CD14-positive monocyte (primary cell): ENCODE measurements around the gene VAMP7. TPM values are rescaled to one million over a fixed set of nuclear protein-coding genes. Genes with fewer than 3 reads are reported as not detected.

ENCODE experiments used
- DNase-seq, 3 donors: peaks; one replicate each; pipeline ENCODE4 v3.0.0-alpha.2; 2011 to 2022
- H2AFZ ChIP-seq: 2 replicates; pipeline ENCODE4 v1.6.0; 2012; ENCODE audit warnings: mild to moderate bottlenecking, low read depth, low read length, inconsistent platforms; ENCODE audit not compliant: insufficient read depth, poor library complexity, severe bottlenecking
- H3K27ac ChIP-seq, 2 donors: 1 replicate in 1 of 2; 2 replicates in 1 of 2; pipeline ENCODE4 v1.5.1; 2012 to 2013; ENCODE audit warnings: low read length in 2 of 2, control low read depth in 1 of 2, inconsistent platforms in 1 of 2, low read depth in 1 of 2, mild to moderate bottlenecking in 1 of 2
- H3K27me3 ChIP-seq, 2 donors: one replicate each; pipeline versions ENCODE4 v1.6.0 to v1.6.1; 2011 to 2013; ENCODE audit warnings: low read length in 2 of 2; ENCODE audit not compliant: control insufficient read depth in 2 of 2, insufficient read depth in 2 of 2
- H3K36me3 ChIP-seq, 2 donors: replicated peaks in 1 of 2; 1 replicate in 1 of 2; 2 replicates in 1 of 2; pipeline versions ENCODE4 v1.5.1 to v1.6.1; 2012 to 2013; ENCODE audit warnings: low read length in 2 of 2, control low read depth in 1 of 2, inconsistent platforms in 1 of 2, mild to moderate bottlenecking in 1 of 2; ENCODE audit not compliant: insufficient read depth in 2 of 2, control insufficient read depth in 1 of 2
- H3K4me1 ChIP-seq, 2 donors: 1 replicate in 1 of 2; 2 replicates in 1 of 2; pipeline versions ENCODE4 v1.5.1 to v1.6.1; 2012 to 2013; ENCODE audit warnings: low read length in 2 of 2, control low read depth in 1 of 2, inconsistent platforms in 1 of 2, mild to moderate bottlenecking in 1 of 2, moderate library complexity in 1 of 2; ENCODE audit not compliant: insufficient read depth in 2 of 2, control insufficient read depth in 1 of 2
- H3K4me2 ChIP-seq: replicated peaks from 2 replicates; pipeline ENCODE3; 2012; ENCODE audit warnings: low read length, moderate library complexity, mild to moderate bottlenecking; ENCODE audit not compliant: poor library complexity, severe bottlenecking; ENCODE audit errors: extremely low read depth
- H3K4me3 ChIP-seq, 3 experiments: fragments of 200-600 bp in 1 of 3; sonication (generic) in 1 of 3; replicated peaks in 1 of 3; 1 replicate in 2 of 3; 2 replicates in 1 of 3; pipeline ENCODE4 v1.5.1; 2011 to 2013; ENCODE audit warnings: low read length in 3 of 3, mild to moderate bottlenecking in 3 of 3, control low read depth in 2 of 3, low read depth in 2 of 3, inconsistent platforms in 1 of 3, moderate library complexity in 1 of 3
- H3K79me2 ChIP-seq: 2 replicates; pipeline ENCODE4 v1.6.0; 2012; ENCODE audit warnings: mild to moderate bottlenecking, control low read depth, inconsistent platforms, low read length, moderate library complexity; ENCODE audit not compliant: insufficient read depth
- H3K9ac ChIP-seq: 2 replicates; pipeline ENCODE4 v1.6.0; 2017; ENCODE audit warnings: low read length, mild to moderate bottlenecking; ENCODE audit not compliant: insufficient read depth, poor library complexity, severe bottlenecking
- H3K9me3 ChIP-seq, 2 donors: replicated peaks in 1 of 2; 1 replicate in 1 of 2; 2 replicates in 1 of 2; pipeline versions ENCODE4 v1.5.1 to v1.6.1; 2012 to 2013; ENCODE audit warnings: low read length in 2 of 2, control low read depth in 1 of 2; ENCODE audit not compliant: control insufficient read depth in 1 of 2, insufficient read depth in 1 of 2
- H4K20me1 ChIP-seq: 2 replicates; pipeline ENCODE4 v1.6.0; 2012; ENCODE audit warnings: mild to moderate bottlenecking, low read length, control low read depth, moderate library complexity; ENCODE audit not compliant: insufficient read depth
- H3K27ac Mint-ChIP-seq, 7 donors: one replicate each; pipeline ENCODE4 v1.8.0; 2020; ENCODE audit warnings: mild to moderate bottlenecking in 7 of 7, mixed read lengths in 7 of 7, moderate library complexity in 6 of 7, inconsistent platforms in 2 of 7
- H3K27me3 Mint-ChIP-seq, 3 donors: one replicate each; pipeline ENCODE4 v1.8.0; 2021 to 2022; ENCODE audit warnings: low read depth in 3 of 3, mild to moderate bottlenecking in 3 of 3, mixed read lengths in 3 of 3, moderate library complexity in 3 of 3, inconsistent platforms in 1 of 3
- H3K36me3 Mint-ChIP-seq, 2 donors: one replicate each; pipeline ENCODE4 v1.8.0; 2020; ENCODE audit warnings: mixed read lengths in 2 of 2, inconsistent platforms in 1 of 2, mild to moderate bottlenecking in 1 of 2
- H3K4me1 Mint-ChIP-seq: one replicate; pipeline ENCODE4 v1.8.0; 2020; ENCODE audit warnings: mild to moderate bottlenecking, mixed read lengths
- H3K4me3 Mint-ChIP-seq, 2 donors: one replicate each; pipeline ENCODE4 v1.8.0; 2020; ENCODE audit warnings: mild to moderate bottlenecking in 2 of 2, mixed read lengths in 2 of 2, moderate library complexity in 1 of 2
- H3K9me3 Mint-ChIP-seq, 7 donors: one replicate each; pipeline ENCODE4 v1.8.0; 2020 to 2022; ENCODE audit warnings: mixed read lengths in 7 of 7, mild to moderate bottlenecking in 6 of 7, moderate library complexity in 6 of 7, inconsistent platforms in 2 of 7
- CTCF ChIP-seq: fragments of 200-600 bp; IDR thresholded peaks from one replicate; pipeline ENCODE4 v1.8.0; 2022; ENCODE audit warnings: antibody characterized with exemption, mild to moderate bottlenecking
- WGBS: methylation state at CpG from one replicate; pipeline ENCODE4 v1.1.5; 2013; ENCODE audit warnings: missing lambda C conversion rate; ENCODE audit not compliant: insufficient coverage; 5-methylcytosine and 5-hydroxymethylcytosine counted together
- intact Hi-C, 2 donors: fragments of 100-400 bp; cut with micrococcal nuclease; formaldehyde crosslinking; loops; one replicate each; pipeline versions ENCODE4 v1.15.0 to v1.15.1; 2023
- polyA plus RNA-seq, 3 donors: library from polyadenylated mRNA; depleted of rRNA in 1 of 3; unstranded in 2 of 3; stranded (reverse) in 1 of 3; fragments of 300-500 nt in 2 of 3; fragments of >200 nt in 1 of 3; fragmentation: Illumina TruSeq in 2 of 3; gene quantifications; 1 replicate in 2 of 3; 2 replicates in 1 of 3; pipeline ENCODE4 v1.2.3, GENCODE V29; 2012 to 2021

Gene VAMP7
- polyA plus RNA-seq, 3 donors, result 17.9 to 88.8 (median 67.5) TPM

- H3K27ac Mint-ChIP-seq, result no peak overlapping the region
- intact Hi-C loops, result no loop called here
- peaks cover 54% of the 10 kb centered on the region for H3K79me2 ChIP-seq
- peaks cover 3 to 21% of the 10 kb centered on the region in 2 donors for H3K36me3 ChIP-seq
- peaks cover 0 to 7% (median 2%) of the 10 kb centered on the region in 7 donors for H3K9me3 Mint-ChIP-seq
- no peak overlapping the region for H3K4me3 Mint-ChIP-seq
- no peaks in the 10 kb centered on the region for H3K27me3 ChIP-seq
- no peaks in the 10 kb centered on the region for H3K9me3 ChIP-seq
- H3K4me2 ChIP-seq, result no peak overlapping the region
- DNase-seq, result peak; percentile 14 to 57 (median 21)
- no peak for TF ChIP-seq CTCF
- H2AFZ ChIP-seq, result no peak overlapping the region
- no CpG with 5 or more reads among the region's 3 CpGs for WGBS
- H3K27ac ChIP-seq, result no peak overlapping the region
- H3K36me3 Mint-ChIP-seq, result peaks cover 15 to 18% of the 10 kb centered on the region in 2 donors
- H3K27me3 Mint-ChIP-seq, result no peaks in the 10 kb centered on the region
- peaks cover 41% of the 10 kb centered on the region for H3K4me1 Mint-ChIP-seq
- peaks cover 50% of the 10 kb centered on the region for H4K20me1 ChIP-seq
- no peak overlapping the region for H3K4me3 ChIP-seq
- no peak overlapping the region for H3K9ac ChIP-seq
- peaks cover 28 to 40% of the 10 kb centered on the region in 2 donors for H3K4me1 ChIP-seq
These were observed 7.0 kb downstream of the VAMP7 start for GRCh38 chrX:155888139-155888538.

GRCh38 chrX:155889328-155889727 lies 8.2 kb downstream of the VAMP7 start:
- no peak for DNase-seq
- H3K4me3 ChIP-seq, result no peak overlapping the region
- intact Hi-C loops, result no loop called here
- no peak overlapping the region for H3K27ac ChIP-seq
- H4K20me1 ChIP-seq, result peaks cover 50% of the 10 kb centered on the region
- no peaks in the 10 kb centered on the region for H3K27me3 ChIP-seq
- H3K9ac ChIP-seq, result no peak overlapping the region
- no peak for TF ChIP-seq CTCF
- H2AFZ ChIP-seq, result no peak overlapping the region
- WGBS, result no CpG with 5 or more reads among the region's 4 CpGs
- Mint-ChIP-seq H3K36me3 (peaks cover 26 to 27% of the 10 kb centered on the region in 2 donors), H3K4me3 (no peak overlapping the region), H3K9me3 (peaks cover 0 to 9% (median 3%) of the 10 kb centered on the region in 7 donors), H3K4me1 (peaks cover 45% of the 10 kb centered on the region), H3K27ac (no peak overlapping the region), H3K27me3 (no peaks in the 10 kb centered on the region)
- no peak overlapping the region for H3K4me2 ChIP-seq
- no peaks in the 10 kb centered on the region for H3K9me3 ChIP-seq
- H3K79me2 ChIP-seq, result peaks cover 48% of the 10 kb centered on the region
- peaks cover 3 to 31% of the 10 kb centered on the region in 2 donors for H3K36me3 ChIP-seq
- peaks cover 28 to 40% of the 10 kb centered on the region in 2 donors for H3K4me1 ChIP-seq
